ENCODE results near the gene MAP4K1.

- TF ChIP-seq FOXM1 (IDR thresholded peaks at IDR 0.05; ENCODE audit: borderline replicate concordance, low read depth) (peak; percentile 95), YY1 (IDR thresholded peaks at IDR 0.05; ENCODE audit: low read depth) (peak; percentile 86), CEBPB (IDR thresholded peaks at IDR 0.05) (peak; percentile 63), EP300 (IDR thresholded peaks at IDR 0.05; ENCODE audit: borderline replicate concordance) (peak; percentile 88)
Observed at GRCh38 chr19:38658462-38659306, 40.9 kb upstream of the MAP4K1 start.
